WTC11 (cell line): ENCODE data around the gene PDCD6IP.

Source experiments
- SP1 ChIP-seq: sonication (generic); formaldehyde crosslinking; conservative IDR thresholded peaks from 2 replicates; pipeline ENCODE4 v1.8.1; 2022; ENCODE audit warnings: missing genetic modification reagents
- TF ChIP-seq, protein P1 (sequence below): fragments of 200-600 bp; IDR thresholded peaks from 2 replicates; pipeline ENCODE4 v1.8.0; 2022; ENCODE audit warnings: antibody characterized with exemption

GRCh38 chr3:33803894-33804526, 5.6 kb downstream of the PDCD6IP start:
- TF ChIP-seq, protein P1, sequence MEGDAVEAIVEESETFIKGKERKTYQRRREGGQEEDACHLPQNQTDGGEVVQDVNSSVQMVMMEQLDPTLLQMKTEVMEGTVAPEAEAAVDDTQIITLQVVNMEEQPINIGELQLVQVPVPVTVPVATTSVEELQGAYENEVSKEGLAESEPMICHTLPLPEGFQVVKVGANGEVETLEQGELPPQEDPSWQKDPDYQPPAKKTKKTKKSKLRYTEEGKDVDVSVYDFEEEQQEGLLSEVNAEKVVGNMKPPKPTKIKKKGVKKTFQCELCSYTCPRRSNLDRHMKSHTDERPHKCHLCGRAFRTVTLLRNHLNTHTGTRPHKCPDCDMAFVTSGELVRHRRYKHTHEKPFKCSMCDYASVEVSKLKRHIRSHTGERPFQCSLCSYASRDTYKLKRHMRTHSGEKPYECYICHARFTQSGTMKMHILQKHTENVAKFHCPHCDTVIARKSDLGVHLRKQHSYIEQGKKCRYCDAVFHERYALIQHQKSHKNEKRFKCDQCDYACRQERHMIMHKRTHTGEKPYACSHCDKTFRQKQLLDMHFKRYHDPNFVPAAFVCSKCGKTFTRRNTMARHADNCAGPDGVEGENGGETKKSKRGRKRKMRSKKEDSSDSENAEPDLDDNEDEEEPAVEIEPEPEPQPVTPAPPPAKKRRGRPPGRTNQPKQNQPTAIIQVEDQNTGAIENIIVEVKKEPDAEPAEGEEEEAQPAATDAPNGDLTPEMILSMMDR: no peak
- no peak for TF ChIP-seq SP1
